ENCODE measurements around the gene OLFM4.
"Not testable (repeated sequence)": the region's sequence is repeated elsewhere in the genome, so short reads cannot be mapped to it uniquely, and the experiment has no call there.

The OLFM4 gene

GRCh38 chr13:53028637-53029203 is at the start of gene OLFM4:
OLFM4 (plus strand) TSS chr13:53028813; CDS start chr13:53028837, 24 bp downstream.
- no peak for DNase-seq (ENCODE audit: low spot score)

- no peak for DNase-seq (ENCODE audit: low spot score)
Measured at GRCh38 chr13:52978989-52979388, 49.6 kb upstream of the OLFM4 start.

- no peak for DNase-seq (ENCODE audit: low spot score)
Measured at GRCh38 chr13:52980695-52981094, 47.9 kb upstream of the OLFM4 start.

DNA sequence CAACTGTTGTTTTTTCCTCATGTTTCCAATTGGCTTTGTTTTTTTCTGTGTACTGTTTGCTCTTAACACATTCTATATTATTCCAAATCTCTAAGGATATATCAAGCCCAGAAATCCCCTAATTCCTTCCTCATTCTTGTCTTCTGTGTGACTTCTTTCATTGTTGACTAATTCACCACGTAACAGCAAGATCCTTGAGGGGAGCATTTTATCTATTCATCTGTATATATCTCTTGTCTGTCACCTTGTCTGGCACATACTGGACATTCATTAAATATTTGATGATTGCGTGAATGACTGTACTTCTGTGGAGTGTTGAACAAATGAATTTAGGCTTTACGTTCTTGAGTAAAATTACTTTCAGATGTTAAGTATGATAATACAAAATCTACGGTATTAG is 44.8 kb upstream of the OLFM4 start:
- DNase-seq (ENCODE audit: low spot score) = no peak

- no peak for DNase-seq (ENCODE audit: low spot score)
Measured at GRCh38 chr13:52984881-52985363, 43.7 kb upstream of the OLFM4 start.

GRCh38 chr13:52991344-52992020 is 37.1 kb upstream of the OLFM4 start:
- no peak for DNase-seq (ENCODE audit: low spot score)

DNA sequence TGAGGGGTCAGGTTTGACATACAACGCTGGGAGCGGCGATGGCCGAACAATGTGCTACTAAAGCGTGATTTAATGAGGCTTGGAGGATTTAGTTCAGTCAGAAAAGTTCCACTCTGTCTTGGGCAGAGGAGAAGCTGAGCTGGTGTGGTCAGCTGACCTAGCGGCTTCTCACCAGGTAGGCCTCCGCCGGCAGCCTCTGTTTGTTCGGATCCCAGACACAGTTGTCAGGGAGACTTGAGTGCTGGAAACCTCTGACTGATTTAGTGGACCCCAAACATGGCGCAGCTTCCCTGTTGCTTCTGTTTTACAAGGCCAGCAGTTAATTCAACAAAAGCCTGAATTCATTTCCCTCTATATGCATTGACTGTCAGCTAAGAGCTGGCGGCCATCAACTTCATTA is 36.5 kb upstream of the OLFM4 start:
- DNase-seq (ENCODE audit: low spot score) = no peak

DNA sequence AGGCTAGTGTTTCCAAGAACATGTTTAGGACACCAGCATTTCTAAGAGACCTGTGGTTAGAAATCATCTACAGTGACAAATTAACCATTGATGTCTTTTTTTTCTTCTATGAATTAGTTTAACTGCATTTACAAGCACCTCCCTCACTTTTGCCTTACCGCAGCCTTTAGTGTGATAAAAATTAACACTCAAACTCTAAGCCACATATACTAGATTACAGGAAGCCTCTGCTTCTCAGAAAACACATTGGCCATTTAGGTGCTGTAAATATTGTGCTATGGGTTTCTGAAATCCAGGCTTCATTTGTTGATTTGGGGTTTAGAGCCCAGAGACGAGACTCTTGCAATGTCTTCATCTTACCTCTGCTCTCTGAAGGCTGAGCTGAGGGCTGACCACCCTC is 34.6 kb upstream of the OLFM4 start:
- no peak for DNase-seq (ENCODE audit: low spot score)

DNA sequence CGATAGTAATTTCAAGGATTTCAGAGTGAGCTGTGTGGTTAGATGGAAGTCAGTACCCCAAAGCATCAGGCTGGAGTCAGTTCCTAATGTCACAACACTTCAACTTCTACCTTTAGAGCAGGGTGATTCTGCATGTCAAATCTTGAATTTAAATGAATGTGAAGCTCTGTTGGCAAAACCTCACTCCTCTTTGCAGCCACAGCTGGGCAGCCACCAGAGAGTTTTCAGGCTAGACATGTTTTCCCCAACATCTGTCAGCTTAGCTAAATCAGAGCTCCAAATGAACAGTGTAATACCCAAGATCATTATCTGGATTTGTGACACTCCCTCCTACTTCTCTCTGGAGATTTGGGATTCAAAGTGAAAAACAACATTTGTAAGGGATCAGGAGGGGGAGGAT is 33.7 kb upstream of the OLFM4 start:
- DNase-seq (ENCODE audit: low spot score) = no peak

DNA sequence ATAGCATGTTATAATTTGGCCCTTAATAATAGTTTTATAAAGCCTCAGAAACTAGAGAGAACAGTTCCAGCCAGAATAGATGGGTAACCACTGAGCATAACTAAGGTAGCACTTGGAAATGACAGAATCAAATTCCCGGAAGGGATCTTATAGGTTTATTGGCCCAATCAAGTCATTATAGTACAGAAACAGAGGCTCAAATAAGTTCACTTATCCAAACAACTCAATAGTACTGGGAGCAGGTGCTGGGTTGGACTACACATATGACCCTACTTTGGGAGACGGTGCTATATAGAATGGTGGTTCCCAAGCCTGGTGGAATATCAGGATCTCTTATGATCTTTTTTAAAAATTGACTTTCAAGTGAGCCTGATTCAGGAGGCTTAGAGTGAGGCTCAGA is 32.7 kb upstream of the OLFM4 start:
- no peak for DNase-seq (ENCODE audit: low spot score)

DNA sequence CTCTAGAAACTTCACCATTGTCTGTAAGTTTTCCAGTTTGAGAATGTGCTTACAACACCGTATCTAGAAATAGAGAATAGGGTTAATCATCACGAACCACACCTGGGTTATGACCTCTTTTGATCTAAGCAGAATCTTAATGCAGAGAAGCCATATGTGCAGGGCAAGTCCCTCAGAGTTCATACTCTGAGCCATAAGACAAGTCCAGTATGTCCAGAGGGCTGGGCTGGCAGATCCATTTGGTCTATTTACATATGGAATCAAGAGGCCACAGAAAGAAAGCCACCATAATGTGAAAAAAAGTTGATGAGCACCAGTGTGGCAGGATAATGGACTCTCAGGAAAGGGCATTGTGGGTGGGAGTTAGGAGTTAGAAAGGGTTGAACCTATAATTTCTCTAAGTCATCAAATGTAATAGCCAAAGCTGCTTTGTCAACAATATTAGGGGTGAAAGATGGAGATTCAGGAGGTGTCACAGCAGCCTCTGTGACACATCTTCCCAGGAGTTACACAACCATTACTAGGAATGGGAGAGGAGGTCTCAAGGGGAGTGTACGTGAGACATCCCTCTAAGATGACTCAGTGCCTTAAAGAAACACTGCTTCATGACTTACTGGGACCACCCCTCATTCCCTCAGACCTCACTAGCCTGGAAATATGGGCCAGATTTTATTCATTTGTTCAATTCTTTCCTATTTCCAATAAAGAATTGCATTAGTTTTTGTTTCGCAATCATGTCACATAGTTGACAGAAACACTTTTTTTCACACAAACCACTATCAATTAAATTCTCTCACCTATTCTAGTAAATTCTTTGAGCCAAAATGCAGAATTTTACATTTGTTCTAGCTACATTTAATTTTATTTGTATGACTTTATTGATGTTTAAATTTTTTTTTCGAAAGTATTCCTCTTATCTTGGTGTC is 30.4 kb upstream of the OLFM4 start:
- DNase-seq (ENCODE audit: low spot score) = no peak

DNA sequence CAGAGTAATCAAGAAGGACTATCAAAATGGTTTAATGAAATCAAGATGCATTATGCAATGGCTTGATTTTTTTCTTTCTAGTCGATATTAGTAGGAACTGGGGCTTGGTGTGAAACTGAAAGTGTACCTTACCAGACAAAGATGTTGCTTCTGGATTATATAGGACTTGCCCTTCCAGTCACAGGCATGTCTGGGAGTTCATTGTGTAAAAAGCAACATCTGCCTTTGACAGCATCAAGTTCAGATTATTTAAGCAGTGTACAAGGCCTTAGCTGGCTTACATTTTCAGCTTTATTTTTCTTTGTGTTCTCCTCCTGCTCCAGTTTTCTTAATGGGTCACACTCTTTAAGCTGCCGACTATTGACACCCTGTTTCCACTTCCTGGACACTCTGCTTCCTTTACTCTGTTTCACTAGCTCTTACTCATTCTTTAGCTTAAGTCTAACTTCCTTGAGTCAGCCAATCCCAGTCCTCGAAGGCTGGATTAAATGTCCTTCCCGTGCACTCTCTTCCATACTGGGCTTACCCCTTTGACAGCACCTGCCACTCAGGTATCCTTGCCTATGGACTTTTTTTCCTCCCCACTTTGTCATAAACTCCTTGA is 29.4 kb upstream of the OLFM4 start:
- DNase-seq (ENCODE audit: low spot score) = no peak

GRCh38 chr13:53001444-53002225 is 27.0 kb upstream of the OLFM4 start:
- DNase-seq (ENCODE audit: low spot score) = no peak

GRCh38 chr13:53004573-53004972 is 24.0 kb upstream of the OLFM4 start:
- DNase-seq (ENCODE audit: low spot score) = no peak

DNA sequence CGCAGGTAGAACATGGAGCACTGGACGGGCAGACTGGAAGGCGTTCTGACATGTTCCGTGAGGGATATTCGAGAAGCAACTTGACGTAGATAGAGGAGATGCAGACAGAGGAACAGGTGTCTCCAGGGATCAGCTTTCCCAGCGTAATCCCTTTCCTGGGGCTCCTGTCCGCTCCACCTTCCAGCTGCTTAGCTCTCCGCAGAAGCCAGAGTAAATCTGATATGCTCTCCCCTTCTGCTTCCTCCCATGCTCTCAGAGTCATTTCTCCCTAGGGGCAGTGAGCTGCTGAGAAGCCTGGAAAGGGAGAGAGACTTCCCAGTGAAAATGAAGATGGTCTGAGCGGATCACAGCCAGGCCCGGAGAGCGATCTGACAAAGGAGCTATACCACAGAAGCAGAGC is 23.0 kb upstream of the OLFM4 start:
- no peak for DNase-seq (ENCODE audit: low spot score)

DNA sequence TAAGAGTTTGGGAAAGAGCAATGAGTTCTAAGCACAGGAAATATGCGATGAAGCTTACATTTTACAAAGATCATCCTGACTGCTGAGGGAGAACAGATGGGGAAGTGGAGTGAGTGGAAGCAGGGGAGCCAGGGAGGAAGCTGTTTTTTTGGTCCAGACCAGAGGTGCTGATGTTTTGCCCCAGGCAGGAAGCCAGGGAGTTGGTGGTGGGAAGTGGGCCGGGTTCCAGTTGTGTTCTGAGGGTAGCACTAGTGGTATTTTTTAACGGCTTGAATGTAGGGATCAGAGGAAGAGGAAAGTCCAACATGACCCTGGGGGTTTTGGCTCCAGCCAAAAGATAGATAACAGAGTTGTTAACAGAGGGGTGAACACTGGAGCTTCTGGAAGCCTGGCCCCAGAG is 20.7 kb upstream of the OLFM4 start:
- no peak for DNase-seq (ENCODE audit: low spot score)

GRCh38 chr13:53010374-53011105 is 18.1 kb upstream of the OLFM4 start:
- no peak for DNase-seq (ENCODE audit: low spot score)

DNA sequence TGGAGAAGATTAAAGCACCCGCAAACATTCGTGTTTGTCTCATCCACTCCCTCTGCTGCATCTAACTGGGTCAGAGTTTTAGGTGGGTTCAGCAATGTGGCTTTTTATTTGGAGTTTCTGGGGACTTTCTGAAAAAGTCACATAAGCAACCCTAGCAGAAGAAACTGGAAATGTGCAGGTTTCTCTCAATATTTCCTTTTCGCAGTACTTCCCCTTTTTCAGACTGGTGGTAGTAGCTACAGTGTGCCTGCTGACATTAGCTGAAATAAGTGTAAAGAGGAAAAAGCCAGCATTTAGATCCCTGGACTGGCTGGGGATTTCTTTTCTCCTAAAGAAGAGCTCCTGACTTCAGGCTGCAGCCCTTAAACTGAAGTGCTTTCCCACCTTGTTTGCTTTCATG is 15.9 kb upstream of the OLFM4 start:
- no peak for DNase-seq (ENCODE audit: low spot score)

GRCh38 chr13:53013113-53013512 is 15.5 kb upstream of the OLFM4 start:
- DNase-seq (ENCODE audit: low spot score) = no peak

- not testable (repeated sequence) for DNase-seq (ENCODE audit: low spot score)
Measured at GRCh38 chr13:53014018-53014417, 14.6 kb upstream of the OLFM4 start.
